Stimulated activated CD4-positive, alpha-beta T cell treated with anti-CD3 and anti-CD28 coated beads, Interleukin-12 subunit alpha, Interleukin-12 subunit beta, amount 100 ng/mL, for 4 hours (primary cell): ENCODE results near the gene MYBPH.
A peak's percentile ranks its signal among the peaks of the same experiment; 100 is the strongest.

ENCODE experiments used
- DNase-seq: peaks from one replicate; pipeline ENCODE4 v3.0.0-alpha.2; 2020

MYBPH gene

DNA sequence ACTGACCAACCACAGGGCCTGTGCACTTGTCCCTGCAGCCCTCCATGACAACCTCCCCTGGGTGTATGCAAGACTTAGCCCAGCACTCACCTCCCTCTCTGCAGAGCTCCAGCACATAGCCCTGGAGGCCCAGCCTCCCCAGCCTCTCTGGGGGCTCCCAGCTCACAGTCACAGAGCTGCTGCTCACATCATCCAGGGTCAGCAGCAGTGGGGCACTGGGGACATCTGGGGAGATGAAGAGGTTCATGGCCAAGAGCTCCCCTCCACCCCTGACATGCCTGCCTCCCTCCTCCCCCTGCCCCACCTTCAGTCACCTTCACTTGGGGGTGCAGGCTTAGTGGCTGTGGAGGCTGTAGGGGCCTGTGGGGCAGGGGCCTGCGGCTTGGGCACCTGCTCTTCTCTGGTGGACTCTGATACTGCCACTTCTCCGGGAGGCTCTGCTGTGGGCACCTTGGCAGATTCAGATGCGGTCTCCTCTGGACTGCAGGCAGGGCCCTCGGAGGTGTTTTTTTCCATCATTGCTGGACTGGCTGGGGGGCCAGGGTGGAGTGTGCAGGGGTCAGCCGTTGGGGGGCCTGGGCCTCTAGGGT lies at the start of gene MYBPH:
MYBPH (minus strand) TSS at position 590 of the 590 bp plus-strand sequence; CDS start at position 519, 71 bp downstream.
- no peak for DNase-seq

DNA sequence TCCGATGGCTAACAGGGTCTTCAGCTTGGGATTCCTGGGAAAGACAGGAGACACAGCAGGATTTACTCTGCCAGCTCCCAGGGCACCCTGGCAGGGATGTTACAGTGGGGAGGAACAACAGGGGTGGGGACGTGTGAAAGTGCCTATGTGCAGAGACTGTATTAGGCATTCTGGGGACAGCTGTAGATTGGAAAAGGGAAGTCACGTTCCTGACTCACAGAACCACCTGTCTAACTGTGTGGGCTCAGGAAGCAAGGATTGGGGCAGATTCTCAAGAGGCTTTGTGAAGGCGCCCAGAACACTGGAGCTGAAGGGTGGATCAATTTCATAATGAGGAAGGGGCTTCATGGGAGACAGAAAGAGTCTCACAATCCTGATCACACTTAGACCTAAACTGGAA lies 49.4 kb upstream of the MYBPH start:
- no peak for DNase-seq

DNA sequence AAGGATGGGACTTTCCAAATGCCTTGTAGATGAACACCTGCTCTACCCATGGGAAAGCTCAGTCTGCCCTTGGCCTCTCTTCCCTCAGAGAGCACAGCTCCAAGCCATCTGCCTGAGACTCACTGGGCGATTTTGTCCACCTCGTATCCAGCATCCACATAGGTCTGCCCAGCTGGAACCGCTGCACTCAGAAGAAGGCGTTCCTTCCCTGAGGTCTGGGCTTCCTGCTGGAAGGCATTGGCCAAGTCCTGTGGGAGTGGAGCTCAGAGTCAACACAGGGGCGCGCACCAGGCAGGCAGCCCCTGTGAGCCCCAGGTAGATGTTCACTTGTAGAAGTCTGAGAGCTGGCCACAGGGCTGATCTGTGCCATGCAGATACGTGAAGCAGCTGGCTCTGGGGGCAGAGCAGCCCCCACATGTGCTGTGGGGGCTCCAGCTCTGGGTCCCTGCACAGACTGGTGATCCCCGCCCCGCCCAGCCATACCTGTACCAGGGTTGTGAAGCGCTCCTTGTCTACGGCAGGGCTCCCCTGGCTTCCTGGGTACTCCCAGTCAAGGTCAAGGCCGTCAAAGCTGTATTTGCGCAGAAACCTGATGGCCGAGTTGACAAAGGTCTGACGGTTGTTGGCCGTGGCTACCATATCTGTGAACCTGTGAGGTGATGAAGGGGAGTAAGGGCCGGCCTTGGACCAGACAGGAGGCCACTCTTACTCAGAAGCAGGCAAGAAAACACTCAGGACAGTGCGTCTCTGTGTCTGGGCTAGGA lies 47.6 kb upstream of the MYBPH start:
- no peak for DNase-seq

DNA sequence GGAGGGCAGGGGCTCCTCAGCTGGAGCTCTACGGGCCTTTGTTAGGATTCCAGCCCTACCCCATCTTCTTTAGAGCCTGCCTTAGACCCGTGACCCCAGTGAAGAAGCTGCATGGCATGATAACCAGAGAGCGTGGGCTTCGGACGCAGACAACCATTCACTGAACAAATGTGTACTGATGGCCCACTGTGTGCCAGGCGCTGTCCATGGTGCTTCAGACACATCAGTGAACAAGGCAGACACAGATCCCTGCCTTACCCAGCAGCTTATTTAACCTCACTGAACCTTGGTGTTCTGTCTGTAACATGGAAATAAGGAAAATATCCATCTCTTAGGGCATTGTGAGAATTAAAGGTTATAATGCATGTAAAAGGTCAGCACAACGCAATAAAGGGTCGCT lies 44.3 kb upstream of the MYBPH start:
- DNase-seq, result no peak

DNA sequence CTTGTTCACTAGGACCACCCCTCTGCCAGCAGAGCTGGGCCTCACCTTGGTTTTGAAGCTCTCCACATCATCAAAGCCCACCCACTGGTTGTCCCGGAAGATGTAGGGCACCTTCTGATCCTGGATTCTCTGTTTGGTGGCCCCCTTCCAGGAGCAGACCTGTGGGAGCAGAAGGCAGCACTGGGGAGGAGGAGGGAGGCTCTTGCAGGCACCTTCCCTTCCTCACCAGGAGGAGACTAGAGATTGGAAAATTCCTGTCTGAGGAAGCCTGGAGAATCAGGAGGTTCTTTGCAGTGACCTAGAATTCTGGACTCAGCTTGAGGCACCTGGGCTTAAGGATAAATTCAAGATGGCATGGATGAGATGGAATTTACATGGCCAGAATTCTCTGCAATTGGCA lies 43.5 kb upstream of the MYBPH start:
- DNase-seq, result no peak

- no peak for DNase-seq
These were observed 42.0 kb upstream of the MYBPH start for GRCh38 chr1:203217668-203218067.

- DNase-seq, result no peak
These were observed 41.6 kb upstream of the MYBPH start for GRCh38 chr1:203217139-203217655.

DNA sequence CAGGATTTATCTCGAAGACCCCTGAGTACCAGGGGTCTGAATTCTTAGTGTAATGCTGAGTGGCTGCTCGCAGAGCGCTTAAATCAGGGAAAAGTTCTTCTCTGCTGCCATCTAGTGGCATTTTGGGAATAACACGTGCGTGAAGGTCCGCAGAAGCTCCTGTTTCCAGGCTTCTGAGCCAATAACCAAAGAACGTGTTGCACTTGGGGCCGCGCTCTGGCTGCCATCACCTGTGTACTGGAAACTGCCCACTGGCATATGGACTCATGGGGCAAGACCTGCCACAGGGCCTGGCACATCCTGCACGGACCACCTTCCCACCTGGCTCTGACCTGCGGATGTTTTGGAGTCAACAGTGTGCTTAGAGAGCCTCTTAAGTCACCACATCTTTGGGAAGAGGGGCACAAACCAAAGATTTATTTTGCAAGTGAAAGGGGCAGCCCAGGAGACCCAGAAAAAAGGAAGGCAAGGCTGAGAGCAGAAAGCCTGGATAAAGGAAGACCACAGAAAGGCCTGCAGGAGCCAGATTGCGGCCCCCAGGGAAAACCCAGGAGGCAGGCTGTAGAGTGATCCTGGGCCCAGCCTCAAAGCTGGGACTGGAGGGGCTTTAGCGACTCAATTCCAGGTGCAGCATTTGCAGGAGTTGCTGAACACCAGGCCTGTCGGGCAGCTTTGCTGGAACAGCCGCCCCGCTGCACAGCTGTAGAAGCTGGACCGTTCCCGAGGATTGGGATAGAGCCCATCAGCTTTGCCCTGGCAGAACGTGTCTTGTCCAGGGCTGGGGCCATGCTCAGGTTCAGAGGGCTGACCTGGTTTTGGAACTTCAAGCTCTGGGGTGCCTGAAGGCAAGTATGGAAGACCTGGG lies 40.9 kb upstream of the MYBPH start:
- DNase-seq, result peak; percentile 43

DNA sequence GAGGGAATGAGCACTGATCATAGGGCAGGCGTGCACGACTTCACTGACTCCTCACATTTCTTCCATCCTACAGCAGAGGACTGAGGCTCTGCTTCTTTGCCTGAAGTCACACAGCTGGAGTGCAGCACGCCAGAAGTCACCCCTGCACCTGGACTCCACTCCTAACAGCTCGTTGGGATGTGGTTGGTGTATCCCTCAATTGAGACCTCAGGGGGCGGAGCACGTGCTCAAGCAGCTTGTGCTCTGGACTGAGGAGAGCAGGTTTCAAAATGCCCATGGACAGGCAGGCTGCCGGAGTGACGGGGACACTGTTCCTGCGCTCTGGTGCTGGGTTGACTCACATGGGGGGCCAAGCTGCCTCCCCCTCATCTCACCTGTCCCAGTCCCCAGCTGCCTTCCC lies 39.9 kb upstream of the MYBPH start:
- DNase-seq, result no peak

DNA sequence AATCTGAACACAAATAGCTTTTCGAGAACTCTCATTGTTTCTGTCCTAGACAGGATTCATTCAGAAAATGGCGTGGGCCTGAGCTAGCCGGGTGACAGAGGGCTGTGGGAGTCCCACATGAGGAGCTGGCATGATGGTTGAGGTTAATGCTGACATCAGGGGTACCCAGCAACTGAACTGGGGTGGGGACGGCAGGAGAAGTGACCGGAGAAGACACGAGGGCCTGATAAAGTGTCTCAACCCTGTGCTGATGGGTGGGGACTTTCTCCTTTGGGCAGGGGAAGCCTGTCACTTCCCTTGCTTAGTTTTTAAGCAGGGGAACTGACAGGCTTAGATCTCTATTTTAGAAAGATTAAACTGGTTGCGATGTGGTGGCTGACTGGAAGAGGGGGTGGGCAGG lies 39.2 kb upstream of the MYBPH start:
- no peak for DNase-seq

DNA sequence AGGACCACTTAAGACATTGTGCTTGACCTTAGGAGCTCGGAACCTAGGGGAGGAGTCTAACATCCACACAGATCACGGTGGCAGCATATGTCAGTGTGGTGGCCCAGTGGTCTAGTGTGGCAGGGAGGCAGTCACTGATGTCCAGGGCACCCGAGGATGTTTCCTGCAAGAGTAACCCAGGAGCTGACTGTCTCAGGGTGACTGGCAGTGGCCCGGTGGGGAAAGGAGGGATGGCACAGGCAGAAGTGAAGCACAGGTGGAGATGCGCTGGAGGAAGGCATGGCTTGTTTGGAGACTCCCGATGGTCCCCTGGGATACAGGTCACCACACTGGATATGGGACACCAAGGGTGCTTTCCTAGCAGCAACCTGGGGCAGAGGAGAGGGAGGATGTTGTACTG lies 37.5 kb upstream of the MYBPH start:
- no peak for DNase-seq

DNA sequence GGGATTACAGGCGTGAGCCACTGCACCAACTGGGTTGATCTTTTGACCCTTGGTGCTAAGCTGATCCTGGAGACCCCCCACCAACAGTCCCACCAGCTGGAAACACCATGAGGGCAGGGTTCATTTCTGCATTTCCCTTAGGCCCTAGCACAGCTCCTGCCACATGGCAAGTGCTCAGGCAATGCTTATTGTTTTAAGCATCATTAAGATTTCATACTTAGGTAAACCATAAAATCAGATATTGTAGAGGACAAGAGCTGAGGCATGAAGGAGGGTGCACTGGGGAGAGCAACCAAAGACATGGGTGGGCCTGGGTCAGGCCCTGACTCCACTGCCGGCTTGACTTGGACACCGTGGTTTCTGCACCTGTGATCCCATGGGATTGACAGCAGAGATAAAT lies 36.2 kb upstream of the MYBPH start:
- DNase-seq, result no peak

DNA sequence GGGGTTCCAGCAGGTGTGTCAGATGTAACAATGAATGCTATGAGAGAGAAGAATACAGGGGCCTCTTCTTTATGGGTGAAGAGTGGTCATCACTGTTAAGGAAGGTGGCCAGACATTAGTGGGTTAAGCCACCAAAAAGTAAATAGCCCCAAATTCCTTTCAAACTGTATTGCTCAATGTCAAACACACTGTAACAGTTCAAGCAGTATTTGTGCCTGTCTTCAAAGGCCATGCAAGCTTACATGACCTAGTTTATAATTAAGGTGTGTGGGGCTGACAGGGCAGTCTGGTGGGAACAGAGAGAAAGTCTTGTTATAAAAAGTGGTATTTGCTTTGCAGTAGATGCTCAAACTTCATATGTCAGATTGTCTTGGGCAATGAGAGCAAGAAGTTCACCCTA lies 35.4 kb upstream of the MYBPH start:
- DNase-seq, result no peak

DNA sequence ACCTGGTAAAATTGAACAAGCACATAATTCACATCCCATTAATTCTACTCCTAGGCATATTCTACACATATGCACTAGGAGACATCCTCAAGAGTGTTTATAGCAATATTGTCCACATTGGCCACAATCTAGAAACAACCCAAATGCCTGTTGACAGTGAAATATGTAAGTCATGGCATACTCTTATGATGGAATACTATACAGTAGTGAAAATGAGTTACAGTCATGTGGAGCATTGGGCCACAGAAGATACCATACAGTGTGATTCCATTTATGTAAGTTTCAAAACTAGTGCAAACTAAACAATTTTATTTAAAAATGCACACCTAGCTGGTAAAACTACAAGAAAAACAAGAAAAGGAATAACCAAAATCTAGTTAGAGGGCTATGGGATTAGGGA lies 34.7 kb upstream of the MYBPH start:
- DNase-seq, result no peak

- DNase-seq, result no peak
These were observed 32.6 kb upstream of the MYBPH start for GRCh38 chr1:203208181-203208580.

GRCh38 chr1:203207751-203208150 lies 32.1 kb upstream of the MYBPH start:
- DNase-seq, result no peak

- no peak for DNase-seq
These were observed 30.6 kb upstream of the MYBPH start for GRCh38 chr1:203206129-203206687.

DNA sequence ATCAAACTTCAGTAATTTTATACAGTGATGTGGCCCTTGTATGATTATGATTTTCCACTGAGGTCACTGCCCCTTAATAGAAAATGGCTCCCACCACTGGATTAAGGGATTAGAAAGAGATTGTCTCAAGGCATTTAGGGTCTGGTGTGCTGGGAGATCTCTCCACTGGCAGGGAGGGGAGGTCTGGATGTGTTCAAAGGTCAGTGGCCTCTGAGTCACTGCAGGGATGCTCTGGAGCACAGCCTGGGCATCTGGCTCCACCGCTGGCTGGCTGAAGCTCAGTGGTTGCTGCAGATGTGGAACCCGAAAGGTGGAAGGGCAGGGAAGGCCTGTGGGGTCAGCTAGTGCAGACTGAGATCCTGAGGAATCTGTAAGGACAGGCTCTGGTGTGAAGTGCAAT lies 29.1 kb upstream of the MYBPH start:
- DNase-seq, result no peak

- no peak for DNase-seq
These were observed 27.0 kb upstream of the MYBPH start for GRCh38 chr1:203202431-203203245.

- DNase-seq, result no peak
These were observed 26.0 kb upstream of the MYBPH start for GRCh38 chr1:203201516-203202205.

DNA sequence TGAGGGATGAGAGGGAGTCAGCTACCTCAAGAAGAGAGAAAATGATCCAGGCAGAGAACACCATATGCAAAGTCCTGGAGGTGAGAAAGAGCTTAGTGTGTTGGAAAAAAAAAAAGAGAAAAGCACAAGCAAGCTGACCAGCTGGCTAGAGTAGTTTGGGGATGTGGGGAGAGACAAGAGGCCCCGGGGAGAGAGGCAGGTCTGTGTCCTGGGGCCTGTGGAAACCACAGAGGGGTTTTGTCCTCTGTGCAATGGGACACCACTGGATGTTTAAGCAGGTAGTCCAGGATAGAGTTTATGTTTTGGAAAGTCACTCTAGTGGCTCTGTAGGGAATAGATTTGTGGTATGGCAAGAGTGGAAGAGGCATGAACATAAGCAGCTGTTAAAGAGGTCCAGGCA lies 25.3 kb upstream of the MYBPH start:
- no peak for DNase-seq
